Activated naive CD4-positive, alpha-beta T cell treated with anti-CD3 and anti-CD28 coated beads for 36 hours (primary cell): ENCODE results near the gene RND1. TPM values are rescaled to one million over a fixed set of nuclear protein-coding genes. Genes with fewer than 3 reads are reported as not detected.

Experiments
- CTCF ChIA-PET: fragments of 350-600 bp; sonication (Branson Sonifier 250); formaldehyde crosslinking; loops from one replicate; lab custom pipeline; 2021; ENCODE audit warnings: antibody characterized with exemption; lab: Charles Lee
- DNase-seq: peaks from one replicate; pipeline ENCODE4 v3.0.0-alpha.2; 2020
- H3K27ac Mint-ChIP-seq: one replicate; pipeline ENCODE4 v1.8.0; 2021; ENCODE audit warnings: mild to moderate bottlenecking, mixed read lengths
- H3K27me3 Mint-ChIP-seq: one replicate; pipeline ENCODE4 v1.8.0; 2021; ENCODE audit warnings: low read depth, mixed read lengths
- H3K36me3 Mint-ChIP-seq: one replicate; pipeline ENCODE4 v1.8.0; 2021; ENCODE audit warnings: low read depth, mixed read lengths
- H3K4me1 Mint-ChIP-seq: one replicate; pipeline ENCODE4 v1.8.0; 2021; ENCODE audit warnings: low read depth, mixed read lengths
- H3K4me3 Mint-ChIP-seq: one replicate; pipeline ENCODE4 v1.8.0; 2021; ENCODE audit warnings: mild to moderate bottlenecking, moderate library complexity, mixed read lengths
- H3K9me3 Mint-ChIP-seq: one replicate; pipeline ENCODE4 v1.8.0; 2021; ENCODE audit warnings: mixed read lengths
- intact Hi-C: fragments of 100-400 bp; cut with micrococcal nuclease; formaldehyde crosslinking; loops from one replicate; pipeline ENCODE4 v1.15.1; 2023
- total RNA-seq, 2 experiments: library from RNA; stranded (reverse); gene quantifications; one replicate each; pipeline ENCODE4 v1.2.3, GENCODE V29; 2021

The RND1 gene
- total RNA-seq, 2 experiments from 2014 or later = 6.8 to 7.4 TPM

GRCh38 chr12:48826209-48826855 lies 39.3 kb downstream of the RND1 start:
- intact Hi-C loops = no loop called here
- DNase-seq = no peak
- Mint-ChIP-seq H3K4me1 (no peaks in the 10 kb centered on the region), H3K27me3 (no peaks in the 10 kb centered on the region), H3K9me3 (no peaks in the 10 kb centered on the region), H3K4me3 (no peak overlapping the region), H3K27ac (no peak overlapping the region), H3K36me3 (peaks cover 15% of the 10 kb centered on the region)
- CTCF ChIA-PET = interaction anchor here (0.6 to 3.1 kb wide), 4 partner anchors 12 to 101 kb away, joined by 3 to 22 read pairs (median 6); no protein-coding TSS in a partner anchor

GRCh38 chr12:48824905-48825304 lies 40.8 kb downstream of the RND1 start:
- H3K36me3 Mint-ChIP-seq = peaks cover 8% of the 10 kb centered on the region
- CTCF ChIA-PET = no interaction called here
- no peak overlapping the region for H3K4me3 Mint-ChIP-seq
- no peaks in the 10 kb centered on the region for H3K4me1 Mint-ChIP-seq
- no peaks in the 10 kb centered on the region for H3K9me3 Mint-ChIP-seq
- no peak for DNase-seq
- H3K27me3 Mint-ChIP-seq = no peaks in the 10 kb centered on the region
- intact Hi-C loops = no loop called here
- H3K27ac Mint-ChIP-seq = no peak overlapping the region

- Mint-ChIP-seq H3K9me3 (no peaks in the 10 kb centered on the region), H3K36me3 (peaks cover 3% of the 10 kb centered on the region), H3K27ac (no peak overlapping the region), H3K4me3 (no peak overlapping the region), H3K4me1 (no peaks in the 10 kb centered on the region), H3K27me3 (no peaks in the 10 kb centered on the region)
- intact Hi-C loops = no loop called here
- DNase-seq = no peak
- CTCF ChIA-PET = interaction anchor here (0.9 to 1.2 kb wide), 2 partner anchors 9 to 10 kb away, joined by 5 to 6 read pairs; no protein-coding TSS in a partner anchor
Measured at GRCh38 chr12:48824112-48824511, 41.6 kb downstream of the RND1 start.

GRCh38 chr12:48823281-48823680 lies 42.4 kb downstream of the RND1 start:
- H3K4me1 Mint-ChIP-seq = peaks cover 3% of the 10 kb centered on the region
- DNase-seq = no peak
- no peak overlapping the region for H3K27ac Mint-ChIP-seq
- no peak overlapping the region for H3K4me3 Mint-ChIP-seq
- H3K36me3 Mint-ChIP-seq = no peaks in the 10 kb centered on the region
- CTCF ChIA-PET = interaction anchor here (0.9 to 1.2 kb wide), 2 partner anchors 8 to 9 kb away, joined by 5 to 6 read pairs; no protein-coding TSS in a partner anchor
- H3K27me3 Mint-ChIP-seq = no peaks in the 10 kb centered on the region
- intact Hi-C loops = no loop called here
- no peaks in the 10 kb centered on the region for H3K9me3 Mint-ChIP-seq

GRCh38 chr12:48822711-48823110 lies 43.0 kb downstream of the RND1 start:
- Mint-ChIP-seq H3K36me3 (no peaks in the 10 kb centered on the region), H3K9me3 (no peaks in the 10 kb centered on the region), H3K4me3 (no peak overlapping the region), H3K27me3 (no peaks in the 10 kb centered on the region), H3K27ac (no peak overlapping the region), H3K4me1 (peaks cover 6% of the 10 kb centered on the region)
- intact Hi-C loops = no loop called here
- DNase-seq = no peak
- CTCF ChIA-PET = no interaction called here

GRCh38 chr12:48822139-48822538 lies 43.5 kb downstream of the RND1 start:
- H3K4me3 Mint-ChIP-seq = no peak overlapping the region
- intact Hi-C loops = no loop called here
- no peaks in the 10 kb centered on the region for H3K9me3 Mint-ChIP-seq

DNA sequence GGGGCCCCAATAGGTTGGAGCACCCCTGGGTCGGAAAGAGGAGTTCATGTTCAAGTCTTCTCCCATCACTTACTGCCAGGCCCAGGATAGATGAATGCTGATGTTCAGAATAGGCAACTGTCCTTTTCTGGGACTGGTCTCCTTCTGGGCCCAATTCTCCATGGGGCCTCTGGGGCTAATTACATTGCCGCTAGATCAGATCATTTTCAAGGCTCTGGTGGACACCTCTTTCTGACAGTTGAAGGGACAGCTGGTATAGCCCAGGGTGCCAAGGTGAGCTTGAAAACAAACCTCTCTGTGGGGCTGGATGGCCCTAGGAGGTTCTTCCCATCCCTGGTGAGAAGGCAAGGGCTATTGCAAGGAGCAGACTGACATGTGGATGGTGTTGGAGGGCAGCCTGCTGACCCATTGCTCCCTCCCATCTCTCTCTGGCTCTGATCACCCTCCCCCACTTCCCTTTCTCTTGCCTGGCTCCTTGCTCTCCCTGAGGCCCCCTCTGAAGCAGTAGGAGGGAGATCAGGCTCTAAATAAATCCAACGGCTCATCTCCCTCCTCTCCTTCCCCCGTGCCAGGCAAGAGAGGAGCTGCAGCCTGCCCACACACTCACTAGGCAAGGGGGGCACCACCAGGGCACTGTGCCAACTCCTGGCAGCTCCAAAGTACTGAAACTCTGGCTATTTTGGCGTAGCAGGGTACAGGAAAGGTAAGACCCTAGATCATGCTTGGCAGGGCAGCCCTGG lies 45.5 kb downstream of the RND1 start:
- Mint-ChIP-seq H3K4me3 (no peak overlapping the region), H3K36me3 (no peaks in the 10 kb centered on the region), H3K4me1 (peaks cover 22% of the 10 kb centered on the region), H3K27ac (no peak overlapping the region), H3K27me3 (peaks cover 15% of the 10 kb centered on the region), H3K9me3 (no peaks in the 10 kb centered on the region)
- intact Hi-C loops = loop anchor here (1.0 to 2.0 kb wide), 3 partner anchors 71 to 157 kb away; no protein-coding TSS in a partner anchor
- DNase-seq = no peak
- CTCF ChIA-PET = interaction anchor here (0.7 to 1.2 kb wide), 2 partner anchors 20 to 116 kb away, joined by 3 to 5 read pairs; no protein-coding TSS in a partner anchor

More at GRCh38 chr12:48822139-48822538, 43.5 kb downstream of the RND1 start:
- no peak for DNase-seq
- Mint-ChIP-seq H3K36me3 (no peaks in the 10 kb centered on the region), H3K27ac (no peak overlapping the region), H3K27me3 (peaks cover 5% of the 10 kb centered on the region), H3K4me1 (peaks cover 8% of the 10 kb centered on the region)
- CTCF ChIA-PET = interaction anchor here (1.1 kb wide), 1 partner anchor 166 kb away, joined by 3 read pairs; no protein-coding TSS in a partner anchor

DNA sequence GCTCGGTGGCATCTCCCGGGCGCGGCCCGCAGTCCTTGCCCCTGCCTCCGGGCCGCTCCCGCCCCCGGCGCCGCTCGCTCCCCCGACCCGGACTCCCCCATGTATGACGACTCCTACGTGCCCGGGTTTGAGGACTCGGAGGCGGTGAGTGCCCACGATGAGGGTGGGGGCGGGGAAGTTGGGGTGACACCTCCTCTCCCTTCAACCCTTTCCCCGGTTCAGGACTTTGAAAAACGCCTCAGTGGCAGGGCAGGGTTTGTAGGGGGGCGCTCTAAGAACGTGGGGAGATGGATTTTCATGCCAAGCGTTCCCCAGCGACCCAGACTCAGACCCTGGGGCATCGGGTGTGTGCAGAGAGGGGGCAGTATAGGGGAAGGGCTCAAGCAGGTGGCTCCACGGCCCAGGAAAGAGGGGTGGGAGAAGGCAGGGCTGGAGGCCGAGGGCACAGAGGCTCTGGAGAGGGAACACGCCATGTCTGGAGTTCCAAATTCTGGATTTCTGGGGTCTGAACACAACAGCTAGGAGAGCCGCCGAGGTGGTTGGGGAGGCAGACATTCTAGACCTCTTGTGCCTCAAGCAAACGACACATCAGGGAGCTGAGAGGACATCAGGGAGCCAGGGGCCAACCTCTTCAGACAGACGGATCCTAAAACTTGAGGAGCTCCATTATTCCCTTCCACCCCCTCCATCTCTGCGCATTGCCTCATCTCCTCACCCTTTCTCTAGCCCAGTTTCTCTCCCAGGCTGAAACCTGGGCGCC lies 46.7 kb downstream of the RND1 start:
- peak overlapping the region; percentile 71 for H3K4me3 Mint-ChIP-seq
- H3K36me3 Mint-ChIP-seq = no peaks in the 10 kb centered on the region
- H3K4me1 Mint-ChIP-seq = peaks cover 23% of the 10 kb centered on the region
- CTCF ChIA-PET = interaction anchor here (0.6 to 1.5 kb wide), 5 partner anchors 15 to 121 kb away, joined by 3 to 4 read pairs (median 3); partner anchors contain the start of gene DDX23
- peak; percentile 69 for DNase-seq
- H3K27ac Mint-ChIP-seq = no peak overlapping the region
- H3K27me3 Mint-ChIP-seq = peaks cover 15% of the 10 kb centered on the region
- intact Hi-C loops = loop anchor here (1.0 to 2.0 kb wide), 4 partner anchors 33 to 158 kb away; partner anchors contain the start of gene DDX23
- H3K9me3 Mint-ChIP-seq = no peaks in the 10 kb centered on the region

GRCh38 chr12:48817873-48818830 lies 47.5 kb downstream of the RND1 start, which contains the start of gene CACNB3:
Gene CACNB3 (plus strand): TSS chr12:48818496. CDS start chr12:48818930, 434 bp downstream.
- H3K9me3 Mint-ChIP-seq = no peaks in the 10 kb centered on the region
- CTCF ChIA-PET = interaction anchor here (0.7 to 1.9 kb wide), 4 partner anchors 16 to 148 kb away, joined by 3 to 5 read pairs (median 4); partner anchors contain the start of gene DDX23
- intact Hi-C loops = loop anchor here (1.0 to 2.0 kb wide), 3 partner anchors 34 to 159 kb away; partner anchors contain the start of gene DDX23
- DNase-seq = peak; percentile 88
- H3K36me3 Mint-ChIP-seq = no peaks in the 10 kb centered on the region
- peaks cover 26% of the 10 kb centered on the region for H3K4me1 Mint-ChIP-seq
- no peak within 1 kb of the TSS for H3K27ac Mint-ChIP-seq
- peaks cover 15% of the 10 kb centered on the region for H3K27me3 Mint-ChIP-seq
- peak within 1 kb of the TSS; percentile 84 for H3K4me3 Mint-ChIP-seq

DNA sequence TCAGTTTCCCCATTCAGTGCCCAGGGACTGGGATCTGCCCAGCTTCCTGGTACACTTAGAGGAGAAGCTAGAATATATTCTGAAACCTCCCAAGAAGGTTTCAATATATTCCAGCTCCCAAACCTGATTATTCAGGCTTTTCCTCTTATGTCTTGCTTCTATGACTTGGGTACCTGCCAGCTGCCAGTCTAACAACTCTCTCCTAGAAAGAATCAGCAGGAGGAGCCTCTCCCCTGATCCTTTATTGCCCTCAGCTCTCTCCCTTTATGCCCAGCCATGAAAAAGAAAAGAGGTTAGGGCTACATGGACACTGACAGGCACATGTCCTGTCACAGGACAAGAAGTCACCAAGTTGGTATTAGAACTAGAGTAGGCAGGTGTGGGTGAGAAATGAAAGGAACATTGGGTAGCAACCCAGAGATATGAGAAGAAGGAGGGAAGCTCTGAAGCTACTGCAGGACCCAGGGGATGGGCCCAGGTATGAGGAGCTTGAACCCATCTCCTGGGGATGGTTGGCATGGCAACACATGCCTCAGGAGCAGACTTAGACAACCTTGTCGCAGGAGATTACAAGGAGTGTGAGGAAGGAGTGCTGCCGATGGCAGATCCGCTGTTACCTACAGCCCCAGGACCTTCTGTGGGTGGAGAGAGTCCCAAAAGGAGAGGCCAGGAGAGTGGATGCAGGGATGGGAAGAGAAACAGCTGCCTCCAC lies 49.4 kb downstream of the RND1 start:
- CTCF ChIA-PET = interaction anchor here (0.6 to 4.0 kb wide), 19 partner anchors 16 to 273 kb away, joined by 3 to 29 read pairs (median 4); partner anchors contain the start of genes DDX23 and KANSL2
- no peak for DNase-seq
- Mint-ChIP-seq H3K36me3 (no peaks in the 10 kb centered on the region), H3K27me3 (peaks cover 15% of the 10 kb centered on the region), H3K27ac (no peak overlapping the region), H3K4me1 (peaks cover 26% of the 10 kb centered on the region), H3K4me3 (peak overlapping the region; percentile 93), H3K9me3 (no peaks in the 10 kb centered on the region)
- intact Hi-C loops = no loop called here
